ENCODE results near the gene SELENOO.

The SELENOO gene

GRCh38 chr22:50178871-50179869 is 21.6 kb upstream of the SELENOO start:
- no peak for DNase-seq (ENCODE audit: low read depth)
- H3K4me3 ChIP-seq (ENCODE audit: low read length) = no peak overlapping the region
- TF ChIP-seq, protein P1, sequence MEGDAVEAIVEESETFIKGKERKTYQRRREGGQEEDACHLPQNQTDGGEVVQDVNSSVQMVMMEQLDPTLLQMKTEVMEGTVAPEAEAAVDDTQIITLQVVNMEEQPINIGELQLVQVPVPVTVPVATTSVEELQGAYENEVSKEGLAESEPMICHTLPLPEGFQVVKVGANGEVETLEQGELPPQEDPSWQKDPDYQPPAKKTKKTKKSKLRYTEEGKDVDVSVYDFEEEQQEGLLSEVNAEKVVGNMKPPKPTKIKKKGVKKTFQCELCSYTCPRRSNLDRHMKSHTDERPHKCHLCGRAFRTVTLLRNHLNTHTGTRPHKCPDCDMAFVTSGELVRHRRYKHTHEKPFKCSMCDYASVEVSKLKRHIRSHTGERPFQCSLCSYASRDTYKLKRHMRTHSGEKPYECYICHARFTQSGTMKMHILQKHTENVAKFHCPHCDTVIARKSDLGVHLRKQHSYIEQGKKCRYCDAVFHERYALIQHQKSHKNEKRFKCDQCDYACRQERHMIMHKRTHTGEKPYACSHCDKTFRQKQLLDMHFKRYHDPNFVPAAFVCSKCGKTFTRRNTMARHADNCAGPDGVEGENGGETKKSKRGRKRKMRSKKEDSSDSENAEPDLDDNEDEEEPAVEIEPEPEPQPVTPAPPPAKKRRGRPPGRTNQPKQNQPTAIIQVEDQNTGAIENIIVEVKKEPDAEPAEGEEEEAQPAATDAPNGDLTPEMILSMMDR (conservative IDR thresholded peaks at IDR 0.05; ENCODE audit: low read depth, low read length) = no peak

DNA sequence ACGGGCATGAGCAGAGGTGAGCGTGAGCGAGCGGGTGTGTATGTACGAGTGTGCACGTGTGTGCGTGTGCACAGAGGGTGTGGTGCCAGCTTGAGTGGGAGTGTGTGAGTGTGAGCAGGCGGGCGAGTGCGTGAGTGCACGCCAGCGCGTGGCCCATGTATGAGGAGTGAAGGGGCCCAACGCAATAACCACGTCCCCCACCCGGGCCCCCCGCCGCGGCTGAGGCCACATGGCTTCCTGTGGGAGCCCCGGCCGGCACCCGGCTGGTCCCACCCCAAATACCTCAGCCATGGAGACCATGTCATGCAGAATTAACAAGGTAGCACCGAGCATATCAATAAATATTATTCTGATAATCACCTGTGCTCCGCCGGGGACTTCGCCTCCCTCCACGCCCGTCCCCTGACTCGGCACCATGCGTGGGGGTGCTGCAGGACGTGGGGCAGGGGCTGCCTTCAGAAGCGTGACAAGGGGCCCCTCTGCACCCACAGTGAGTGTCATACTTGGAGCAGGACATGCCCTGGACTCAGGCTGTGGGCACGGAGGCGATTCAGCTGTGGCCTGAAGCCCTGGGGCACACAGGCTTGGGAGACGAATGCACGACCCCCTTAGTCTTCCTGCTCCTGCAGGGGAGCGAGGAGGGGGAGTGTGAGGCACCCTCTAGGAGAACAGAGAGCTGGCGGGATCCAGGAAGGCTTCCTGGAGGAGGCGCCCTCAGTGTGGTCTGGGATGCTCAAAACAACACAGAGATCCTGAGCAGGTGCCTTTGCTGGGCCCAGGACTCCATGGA is 20.7 kb upstream of the SELENOO start:
- DNase-seq (ENCODE audit: low read depth) = no peak
- TF ChIP-seq, protein P1 (conservative IDR thresholded peaks at IDR 0.05; ENCODE audit: low read depth, low read length) = no peak
- H3K4me3 ChIP-seq (ENCODE audit: low read length) = no peak overlapping the region

- H3K4me3 ChIP-seq (ENCODE audit: low read length) = no peak overlapping the region
- DNase-seq (ENCODE audit: low read depth) = no peak
- TF ChIP-seq, protein P1 (conservative IDR thresholded peaks at IDR 0.05; ENCODE audit: low read depth, low read length) = no peak
Observed at GRCh38 chr22:50180727-50181521, 19.9 kb upstream of the SELENOO start.

GRCh38 chr22:50182176-50183081 is 18.4 kb upstream of the SELENOO start:
- no peak overlapping the region for H3K4me3 ChIP-seq (ENCODE audit: low read length)
- TF ChIP-seq, protein P1 (conservative IDR thresholded peaks at IDR 0.05; ENCODE audit: low read depth, low read length) = no peak
- no peak for DNase-seq (ENCODE audit: low read depth)

DNA sequence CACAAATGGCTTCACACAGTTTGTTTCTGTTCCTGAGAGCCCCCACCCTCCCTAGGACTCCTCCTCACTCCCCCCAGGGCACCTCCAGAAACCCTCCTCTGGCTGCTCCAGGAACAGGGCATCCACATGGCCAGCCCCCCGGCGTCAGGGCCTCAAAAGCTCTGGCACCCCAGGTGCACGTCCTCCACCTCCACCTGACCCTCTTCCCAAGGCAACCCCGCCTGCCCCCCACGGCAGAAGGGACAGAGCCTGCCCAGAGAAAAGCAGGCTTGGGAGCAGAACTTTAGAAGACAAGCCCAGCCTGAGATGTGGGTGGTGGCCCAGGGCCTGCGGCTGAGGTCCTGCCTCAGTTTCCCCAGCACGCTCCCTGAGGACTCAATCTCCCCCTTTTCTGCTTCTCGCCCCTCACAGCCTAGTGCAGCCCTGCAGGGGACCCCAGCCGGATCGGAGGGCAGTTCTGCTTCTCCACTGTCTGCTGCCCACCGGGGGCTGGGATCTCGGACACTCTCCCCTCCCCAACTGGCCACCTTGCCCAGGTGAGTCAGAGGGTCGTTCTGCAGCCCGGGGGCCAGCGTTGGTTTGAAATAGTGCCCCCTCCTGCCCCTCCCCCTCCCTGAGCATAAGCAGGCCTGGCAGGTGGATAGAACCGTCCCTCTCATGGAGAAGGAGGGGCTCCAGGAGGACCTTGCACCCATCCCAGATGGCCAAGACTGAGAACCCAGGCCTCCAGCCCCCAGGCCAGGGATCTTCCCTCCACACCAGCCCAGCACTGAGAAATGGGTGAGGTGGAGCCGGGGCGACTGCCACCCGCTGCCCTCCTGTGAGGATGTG is 17.5 kb upstream of the SELENOO start:
- TF ChIP-seq, protein P1 (conservative IDR thresholded peaks at IDR 0.05; ENCODE audit: low read depth, low read length) = no peak
- DNase-seq (ENCODE audit: low read depth) = no peak
- H3K4me3 ChIP-seq (ENCODE audit: low read length) = no peak overlapping the region
